GM18507 (cell line): ENCODE data around the gene CLMN.

ENCODE experiments used
- DNase-seq: peaks from one replicate; pipeline ENCODE4 v3.0.0; 2011; ENCODE audit warnings: low read depth; ENCODE audit not compliant: insufficient read length; ENCODE audit errors: extremely low spot score
- FAIRE-seq: peaks from 2 replicates; lab custom pipeline; 2011; peaks lifted over from hg19 to GRCh38; lab: Jason Lieb, UNC

CLMN gene

GRCh38 chr14:95319312-95320077 lies at the start of gene CLMN:
Gene CLMN (minus strand): TSS chr14:95319908. CDS start chr14:95319792, 116 bp downstream.
- FAIRE-seq, result peak; percentile 59

GRCh38 chr14:95365401-95365800 lies 45.7 kb upstream of the CLMN start:
- no peak for DNase-seq
- no peak for FAIRE-seq

More at GRCh38 chr14:95319312-95320077, at the start of gene CLMN:
- DNase-seq, result no peak

GRCh38 chr14:95364481-95365209 lies 44.9 kb upstream of the CLMN start:
- DNase-seq (no peak), FAIRE-seq (no peak)

- FAIRE-seq (no peak), DNase-seq (no peak)
Observed at GRCh38 chr14:95363468-95363954, 43.8 kb upstream of the CLMN start.

GRCh38 chr14:95362138-95362494 lies 42.4 kb upstream of the CLMN start:
- no peak for DNase-seq

GRCh38 chr14:95361373-95362137 lies 41.8 kb upstream of the CLMN start:
- DNase-seq, result peak; percentile 54
- FAIRE-seq, result peak; percentile 75

More at GRCh38 chr14:95362138-95362494, 42.4 kb upstream of the CLMN start:
- no peak for FAIRE-seq

GRCh38 chr14:95360828-95361227 lies 41.1 kb upstream of the CLMN start:
- FAIRE-seq, result no peak

GRCh38 chr14:95359994-95360826 lies 40.5 kb upstream of the CLMN start:
- FAIRE-seq (no peak), DNase-seq (no peak)

More at GRCh38 chr14:95360828-95361227, 41.1 kb upstream of the CLMN start:
- no peak for DNase-seq

GRCh38 chr14:95356245-95356869 lies 36.6 kb upstream of the CLMN start:
- FAIRE-seq, result no peak
- DNase-seq, result no peak

- no peak for FAIRE-seq
- DNase-seq, result no peak
Observed at GRCh38 chr14:95355422-95355821, 35.7 kb upstream of the CLMN start.

- FAIRE-seq, result no peak
- no peak for DNase-seq
Observed at GRCh38 chr14:95354834-95355233, 35.1 kb upstream of the CLMN start.

- FAIRE-seq (no peak), DNase-seq (no peak)
Observed at GRCh38 chr14:95353664-95354063, 34.0 kb upstream of the CLMN start.

GRCh38 chr14:95353007-95353406 lies 33.3 kb upstream of the CLMN start:
- DNase-seq (no peak), FAIRE-seq (no peak)

- DNase-seq (no peak), FAIRE-seq (no peak)
Observed at GRCh38 chr14:95352481-95352880, 32.8 kb upstream of the CLMN start.

- FAIRE-seq (no peak), DNase-seq (no peak)
Observed at GRCh38 chr14:95349241-95349640, 29.5 kb upstream of the CLMN start.

GRCh38 chr14:95348395-95349080 lies 28.8 kb upstream of the CLMN start:
- DNase-seq (no peak), FAIRE-seq (no peak)

GRCh38 chr14:95346820-95347219 lies 27.1 kb upstream of the CLMN start:
- no peak for DNase-seq
- FAIRE-seq, result no peak

GRCh38 chr14:95346266-95346665 lies 26.6 kb upstream of the CLMN start:
- no peak for FAIRE-seq
- no peak for DNase-seq
